Activated T-cell treated with anti-CD3 and anti-CD28 coated beads for 24 hours (primary cell): ENCODE measurements around the gene SFMBT2.

Experiments used
- DNase-seq: peaks from one replicate; pipeline ENCODE4 v3.0.0-alpha.2; 2020; ENCODE audit warnings: low read depth

The SFMBT2 gene

DNA sequence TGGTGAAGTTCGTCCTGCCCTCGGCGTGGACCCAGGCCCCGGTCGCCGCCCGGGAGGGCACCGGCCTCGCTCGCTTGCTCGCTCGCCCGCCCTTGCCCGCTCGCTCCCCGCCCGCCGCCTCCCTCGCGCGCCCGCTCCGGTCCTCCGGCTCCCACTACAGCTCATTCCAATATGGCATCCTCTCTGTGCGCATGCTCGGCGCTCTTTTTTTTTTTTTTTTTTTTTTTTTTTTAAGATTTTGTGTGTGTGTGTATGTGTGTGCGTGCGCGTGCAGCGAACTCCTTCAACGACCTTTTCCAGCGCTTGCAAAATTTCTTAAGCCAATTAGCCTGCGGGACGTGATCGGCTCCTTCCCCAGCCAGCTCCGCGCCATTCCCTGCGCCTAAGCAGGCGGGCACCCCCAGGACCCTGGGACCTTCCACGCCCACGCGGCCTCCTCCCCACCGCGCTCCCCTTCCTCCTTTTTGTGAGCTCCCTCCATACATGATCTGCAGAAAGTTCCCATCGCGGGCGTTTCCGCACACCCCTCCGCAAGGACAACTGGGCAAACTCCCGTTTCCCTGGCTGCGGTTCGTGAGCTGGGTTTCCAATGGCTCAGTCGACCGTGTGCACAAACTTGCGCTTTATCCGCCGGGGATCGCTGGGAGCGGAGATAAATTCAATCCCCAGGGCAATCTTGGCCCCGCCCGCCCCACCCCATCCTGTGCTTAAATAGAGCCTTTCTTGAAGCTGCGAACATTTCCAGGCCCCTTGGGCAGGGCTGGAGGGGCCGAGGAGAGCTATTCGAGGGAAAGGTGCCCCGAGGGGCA lies at the start of gene SFMBT2:
TSS of gene SFMBT2 (minus strand) at position 173 of the 809 bp plus-strand sequence. CDS start 29,136 bp downstream, outside the sequence.
- DNase-seq = no peak

DNA sequence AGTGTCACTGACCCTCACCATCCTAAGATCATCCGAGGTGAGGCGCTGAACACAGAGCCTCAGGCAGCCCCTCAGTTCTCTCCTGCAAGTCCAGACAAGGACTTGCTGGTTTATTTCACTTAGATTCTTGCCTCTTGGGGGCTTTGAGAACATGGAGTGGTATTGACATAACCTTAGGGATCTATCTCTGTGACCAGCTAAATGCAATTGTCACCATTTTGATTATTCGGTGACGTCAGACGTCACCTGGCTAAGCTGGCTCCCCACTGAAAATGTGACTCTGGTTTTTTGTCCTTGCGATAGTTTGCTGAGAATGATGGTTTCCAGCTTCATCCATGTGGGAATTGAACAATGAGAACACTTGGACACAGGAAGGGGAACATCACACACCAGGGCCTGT lies 49.2 kb upstream of the SFMBT2 start:
- DNase-seq = no peak

DNA sequence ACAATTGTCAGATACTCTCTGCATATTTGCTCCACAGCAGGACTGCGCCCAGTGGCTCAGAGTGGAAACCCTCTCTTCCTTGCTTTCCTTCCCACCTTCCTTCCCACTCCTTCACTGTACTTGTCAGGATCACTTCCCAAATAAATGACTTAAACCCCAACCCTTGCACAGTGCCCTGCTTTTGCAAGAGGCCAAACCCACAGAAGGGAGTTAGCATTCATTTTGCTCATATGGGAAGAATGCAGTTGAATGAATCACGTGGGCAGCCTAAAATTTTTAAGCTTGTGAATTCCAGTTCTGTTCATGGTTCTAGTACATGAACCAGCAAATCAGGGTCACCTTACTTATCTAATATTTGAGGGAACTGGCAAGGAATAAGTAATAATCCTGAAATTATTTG lies 47.7 kb upstream of the SFMBT2 start:
- no peak for DNase-seq

DNA sequence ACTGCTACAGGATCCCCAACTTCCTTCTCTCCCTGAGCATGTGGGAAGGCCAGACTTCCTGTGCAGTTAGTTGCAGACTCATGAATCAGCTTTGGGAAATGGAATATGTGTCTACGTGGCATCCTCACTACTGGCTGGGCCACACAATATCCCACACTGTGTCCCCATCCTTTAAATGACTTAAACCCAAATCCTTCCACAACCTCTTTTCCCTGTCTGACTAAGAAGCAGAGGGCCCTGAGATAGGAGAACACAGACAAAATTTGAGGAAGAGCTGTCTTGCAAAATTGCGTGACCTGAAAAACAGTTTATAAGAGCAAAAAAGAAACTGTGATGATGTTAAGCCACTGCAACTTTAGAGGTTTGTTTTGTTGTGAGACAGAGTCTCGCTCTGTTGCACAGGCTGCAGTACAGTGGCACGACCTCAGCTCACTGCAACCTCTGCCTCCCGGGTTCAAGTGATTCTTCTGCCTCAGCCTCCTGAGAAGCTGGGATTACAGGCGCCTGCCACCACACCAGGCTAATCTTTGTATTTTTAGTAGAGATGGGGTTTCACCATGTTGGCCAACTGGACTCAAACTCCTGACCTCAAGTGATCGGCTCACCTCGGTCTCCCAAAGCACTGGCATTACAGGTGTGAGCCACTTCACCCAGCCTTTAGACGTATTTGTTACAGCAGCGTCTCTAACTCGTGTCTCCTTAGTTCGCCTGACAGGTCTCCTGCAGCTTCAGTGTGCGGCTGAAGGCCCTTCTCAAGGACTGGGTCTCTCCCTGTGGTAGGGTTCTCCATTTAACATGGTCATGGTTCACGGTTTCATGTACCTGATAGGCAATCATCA lies 46.9 kb upstream of the SFMBT2 start:
- no peak for DNase-seq

DNA sequence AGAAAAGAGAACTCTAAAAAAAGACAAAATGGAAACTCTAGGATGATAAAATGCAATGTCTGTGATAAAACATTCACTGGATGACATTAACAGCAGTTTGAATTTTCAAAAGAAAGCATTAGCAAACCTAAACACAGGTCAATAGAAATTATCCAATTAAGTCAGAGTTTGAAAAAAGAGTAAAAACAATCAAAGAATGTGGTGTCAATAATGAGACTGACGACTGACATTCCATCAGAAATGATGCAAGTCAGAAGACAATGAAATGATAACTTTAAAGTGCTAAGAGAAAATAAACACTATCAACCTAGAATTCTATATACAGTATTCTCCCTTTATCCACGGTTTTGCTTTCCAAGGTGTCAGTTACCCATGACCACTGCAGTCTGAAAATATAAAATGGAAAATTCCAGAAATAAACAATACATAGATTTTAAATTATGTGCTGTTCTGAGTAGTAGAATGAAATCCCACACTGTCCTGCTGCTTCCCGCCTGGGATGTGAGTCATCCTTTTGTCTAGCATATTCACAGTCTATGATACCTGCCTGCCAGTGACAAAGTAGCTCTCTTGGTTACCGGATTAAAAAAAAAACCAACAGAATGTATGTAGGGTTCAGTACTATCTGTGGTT lies 38.3 kb upstream of the SFMBT2 start:
- DNase-seq = no peak

DNA sequence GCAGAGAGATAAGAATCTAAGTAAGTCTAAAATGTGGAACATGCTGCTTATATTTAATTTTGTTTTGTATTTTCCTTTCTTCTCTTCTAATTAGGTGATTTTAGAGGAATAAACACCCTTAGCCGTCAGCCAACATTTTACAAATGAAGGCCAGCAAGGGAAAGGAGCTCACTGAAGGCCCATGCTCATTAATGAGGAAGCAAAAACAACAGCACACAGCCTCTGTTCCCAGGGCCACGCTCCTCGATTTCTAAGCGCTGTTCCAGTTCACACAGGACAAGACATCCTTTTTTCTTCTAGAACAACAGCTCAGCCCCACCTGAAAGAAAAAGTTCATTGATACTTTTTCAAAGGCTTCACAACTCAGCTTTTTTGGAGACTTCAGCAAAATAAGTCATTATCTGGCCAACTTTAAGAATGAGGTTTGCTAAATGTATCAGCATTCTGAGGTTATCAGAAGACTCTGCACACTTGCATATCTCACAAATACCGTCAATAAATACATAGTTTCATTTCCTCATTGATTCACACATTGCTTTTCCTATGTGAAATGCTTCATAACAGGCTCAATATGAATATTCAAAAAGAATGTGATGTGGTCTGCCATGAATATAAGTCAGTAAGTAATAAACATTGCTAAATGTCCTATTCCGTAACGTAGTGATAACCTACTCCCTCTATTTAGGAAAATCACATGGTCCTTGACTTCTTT lies 34.8 kb upstream of the SFMBT2 start:
- DNase-seq = no peak

DNA sequence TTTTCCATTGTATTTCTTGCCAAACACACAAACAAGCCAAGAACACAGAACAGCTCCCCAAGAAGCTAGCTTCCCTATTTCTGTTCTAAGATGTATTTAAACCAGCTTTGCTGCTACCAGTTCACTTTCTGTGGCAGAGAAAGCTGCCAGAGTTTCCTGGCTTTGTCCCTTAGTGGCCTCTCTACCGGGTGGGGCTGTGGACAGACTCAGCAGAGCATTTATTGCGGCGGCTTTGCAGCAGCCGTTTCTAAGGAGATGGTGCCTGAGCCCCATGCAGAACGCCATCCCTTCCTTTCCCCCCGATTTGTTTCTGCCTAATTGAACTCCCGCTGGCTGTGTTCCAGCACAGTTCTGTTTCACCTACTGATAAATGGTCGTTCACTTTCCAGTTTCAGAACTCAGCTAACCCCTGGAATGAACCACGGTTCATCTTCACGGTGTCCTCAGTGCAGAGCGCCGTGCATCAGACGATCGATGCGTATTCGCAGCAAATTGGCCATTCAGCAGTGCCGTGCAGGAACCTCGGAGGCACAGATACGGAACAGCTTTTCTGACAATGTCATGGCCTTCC lies 33.8 kb upstream of the SFMBT2 start:
- no peak for DNase-seq

DNA sequence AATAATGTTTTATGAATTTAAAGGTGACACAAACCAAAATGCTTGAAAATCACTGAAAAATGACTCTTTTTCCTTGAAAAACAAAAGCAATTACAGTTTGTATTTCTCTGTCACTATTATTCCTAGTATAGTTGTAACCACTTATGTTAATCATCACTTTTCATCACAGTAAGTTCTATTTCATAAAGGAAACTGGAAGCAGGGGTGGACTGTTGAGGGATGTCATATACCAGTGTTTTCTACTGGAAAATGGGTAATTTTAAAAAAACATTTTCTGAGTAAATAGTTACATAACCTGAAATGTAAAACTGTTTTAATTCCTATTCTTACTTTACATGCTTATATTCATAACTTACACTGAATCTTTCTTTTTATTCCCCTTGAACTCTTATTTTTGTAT lies 32.2 kb upstream of the SFMBT2 start:
- no peak for DNase-seq

DNA sequence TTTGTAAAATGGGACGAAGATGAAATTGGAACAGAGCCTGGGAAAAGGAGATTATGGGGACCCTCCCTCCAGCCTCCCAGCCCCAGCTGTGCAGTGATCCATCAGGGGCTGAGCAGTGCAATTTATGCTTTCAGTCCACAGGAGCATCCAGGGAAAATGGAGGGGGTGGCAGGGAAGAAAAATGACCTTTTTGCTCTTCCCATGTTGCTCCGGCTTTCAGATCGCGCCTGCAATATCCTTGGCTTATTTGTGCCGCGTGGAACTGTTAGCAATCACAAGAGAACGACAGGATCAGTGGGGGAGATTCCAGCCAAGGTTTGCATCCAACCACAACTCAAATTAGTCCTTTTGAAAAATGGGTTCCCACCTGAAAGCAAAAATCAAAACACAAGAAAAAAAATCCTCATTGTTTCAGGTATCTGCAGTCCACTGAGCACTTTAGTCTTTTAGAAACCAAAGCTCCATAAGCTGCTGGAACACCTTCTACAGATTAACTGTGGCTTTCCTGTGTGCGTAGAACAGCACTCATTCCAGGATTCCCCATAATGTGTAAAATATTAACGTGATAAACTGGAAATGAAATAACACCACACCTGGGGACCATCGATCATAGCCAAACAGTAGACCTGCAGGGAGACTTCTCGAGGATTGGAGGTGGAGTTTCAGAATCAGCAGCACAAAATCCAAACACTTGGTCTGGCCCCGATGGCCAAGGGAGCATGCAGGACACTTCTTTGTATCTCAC lies 30.7 kb upstream of the SFMBT2 start:
- no peak for DNase-seq

DNA sequence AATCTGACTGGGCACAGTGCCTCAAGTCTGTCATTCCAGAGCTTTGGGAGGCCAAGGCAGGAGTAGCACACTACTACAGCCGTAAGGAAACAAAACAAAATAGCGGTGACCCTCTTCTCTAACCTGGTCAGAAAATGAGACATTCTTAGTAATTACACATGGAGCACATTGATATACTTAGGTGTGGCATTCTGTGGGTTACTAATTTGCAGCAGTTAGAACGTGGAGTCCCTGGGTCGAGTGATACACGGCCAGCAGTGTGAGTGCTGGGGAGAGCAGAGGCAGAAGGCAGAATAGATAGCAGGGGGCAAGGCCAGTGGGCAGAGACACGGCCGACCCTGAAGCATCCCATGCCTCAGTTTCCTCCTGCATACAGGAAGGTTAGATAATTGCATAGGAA lies 28.9 kb upstream of the SFMBT2 start:
- DNase-seq = no peak

DNA sequence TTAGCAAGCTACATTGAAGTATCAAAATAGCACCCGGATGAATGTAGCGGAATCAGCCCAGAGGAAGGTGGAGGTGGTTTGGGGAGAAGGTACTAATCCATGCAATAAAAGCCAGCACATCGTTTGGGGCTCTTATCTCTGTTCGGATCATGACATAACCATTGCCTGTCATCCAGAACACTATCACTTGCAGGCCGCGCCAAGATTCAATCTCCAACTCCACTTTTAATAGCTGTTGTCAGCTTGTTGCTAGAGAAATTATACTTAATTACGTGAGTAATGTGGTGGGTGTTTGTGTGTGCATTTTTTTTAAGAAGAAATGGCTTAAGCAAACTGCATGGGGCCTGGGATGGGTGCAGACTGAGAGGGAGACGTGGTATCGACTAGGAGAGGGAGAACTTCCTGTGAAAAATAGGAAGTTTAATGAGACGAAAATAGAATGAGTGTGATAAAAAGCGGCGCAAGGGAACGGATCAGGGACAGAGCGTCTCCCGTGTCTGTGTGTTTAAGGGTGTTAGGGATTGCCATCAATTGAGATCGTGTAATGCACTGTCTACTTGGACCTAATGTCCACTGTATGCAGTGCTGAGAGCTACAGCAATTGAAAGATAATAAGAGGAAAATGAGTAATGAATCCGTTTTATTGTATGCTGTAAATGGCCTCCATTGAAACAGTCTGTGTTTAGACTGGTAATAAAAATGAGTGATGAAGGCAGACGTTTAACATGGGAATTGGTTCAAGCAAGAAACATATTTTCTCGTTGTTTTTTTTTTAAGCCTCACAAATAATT lies 27.6 kb upstream of the SFMBT2 start:
- DNase-seq = no peak

DNA sequence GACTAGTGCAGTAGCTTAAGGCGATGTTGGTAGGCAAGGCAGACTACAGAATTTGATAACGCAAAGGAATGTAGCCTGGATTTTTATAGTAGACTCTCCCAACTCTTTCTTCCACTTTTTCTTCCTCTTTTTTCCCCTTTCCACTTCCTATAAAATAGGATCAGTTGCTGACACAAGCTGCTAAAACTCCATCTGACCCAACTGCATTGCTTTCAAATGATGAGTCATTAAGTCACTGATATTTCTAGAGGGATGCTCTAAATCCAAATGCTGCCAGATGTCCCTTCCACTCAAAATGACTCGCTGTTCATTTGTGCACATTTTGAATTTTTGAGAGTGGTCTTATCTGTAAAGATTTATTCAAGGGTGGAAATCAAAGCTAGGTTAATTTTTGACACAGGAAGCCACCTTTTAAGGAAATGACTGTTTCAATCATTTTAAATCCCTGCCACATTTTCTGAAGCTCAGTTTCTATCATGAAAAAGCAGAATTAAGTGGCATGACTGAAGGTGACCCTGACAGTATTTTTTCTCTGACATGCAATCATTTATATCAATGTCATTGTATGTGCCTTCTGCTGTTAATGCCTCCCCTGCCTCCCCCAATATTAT lies 25.8 kb upstream of the SFMBT2 start:
- no peak for DNase-seq

DNA sequence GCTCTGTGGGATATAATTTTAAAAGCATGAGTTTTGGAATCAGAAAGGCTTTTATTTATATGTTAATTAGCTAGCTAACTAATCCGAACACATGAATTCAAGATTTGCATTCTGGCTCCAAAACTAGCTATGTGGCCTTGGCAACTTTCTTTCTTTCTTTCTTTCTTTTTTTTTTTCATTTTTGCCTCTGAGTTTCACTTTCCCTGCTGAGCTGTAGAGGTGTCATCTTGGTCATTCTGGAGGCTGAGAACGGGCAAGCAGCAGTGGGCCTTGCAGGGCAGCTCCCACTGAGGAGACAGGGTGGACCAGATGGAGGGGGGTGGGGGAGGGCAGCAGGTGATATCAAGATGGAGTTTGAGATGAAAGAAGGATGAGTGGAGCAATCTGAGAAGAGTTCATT lies 24.8 kb upstream of the SFMBT2 start:
- no peak for DNase-seq

DNA sequence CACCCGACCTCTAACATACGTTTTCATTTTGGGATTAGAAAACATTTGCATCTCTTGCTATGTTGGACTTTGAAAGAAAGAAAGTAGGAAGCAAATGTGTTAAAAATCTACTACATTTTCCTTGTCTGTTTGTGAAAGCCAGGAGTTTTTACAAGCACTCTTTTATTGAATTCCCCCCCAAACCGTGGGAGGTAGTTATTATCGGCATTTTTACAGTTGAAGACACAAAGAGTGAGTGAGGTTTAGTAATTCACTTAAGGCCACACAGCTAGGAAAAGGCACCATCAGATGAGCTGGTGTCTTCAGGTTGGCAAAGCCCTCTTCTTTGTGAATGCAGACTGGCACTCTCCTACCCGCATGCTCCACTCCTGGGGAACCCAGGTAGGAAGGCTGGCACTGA lies 23.5 kb upstream of the SFMBT2 start:
- no peak for DNase-seq

DNA sequence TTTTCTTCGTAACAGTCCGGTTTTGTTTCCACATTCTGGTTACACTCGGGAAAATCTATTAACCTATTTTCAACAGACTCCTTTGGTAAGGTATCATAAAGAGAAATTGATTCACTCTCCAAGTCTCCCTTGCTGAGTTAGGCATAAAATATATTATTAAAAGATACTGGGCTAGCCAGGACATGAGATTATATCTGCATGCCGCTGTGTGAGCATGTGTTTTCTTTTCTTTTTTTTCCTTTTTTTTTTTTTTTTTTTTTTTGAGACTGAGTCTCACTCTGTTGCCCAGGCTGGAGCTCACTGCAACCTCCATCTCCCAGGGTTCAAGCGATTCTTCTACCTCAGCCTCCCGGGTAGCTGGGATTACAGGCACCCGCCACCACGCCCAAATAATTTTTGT lies 23.0 kb upstream of the SFMBT2 start:
- no peak for DNase-seq

DNA sequence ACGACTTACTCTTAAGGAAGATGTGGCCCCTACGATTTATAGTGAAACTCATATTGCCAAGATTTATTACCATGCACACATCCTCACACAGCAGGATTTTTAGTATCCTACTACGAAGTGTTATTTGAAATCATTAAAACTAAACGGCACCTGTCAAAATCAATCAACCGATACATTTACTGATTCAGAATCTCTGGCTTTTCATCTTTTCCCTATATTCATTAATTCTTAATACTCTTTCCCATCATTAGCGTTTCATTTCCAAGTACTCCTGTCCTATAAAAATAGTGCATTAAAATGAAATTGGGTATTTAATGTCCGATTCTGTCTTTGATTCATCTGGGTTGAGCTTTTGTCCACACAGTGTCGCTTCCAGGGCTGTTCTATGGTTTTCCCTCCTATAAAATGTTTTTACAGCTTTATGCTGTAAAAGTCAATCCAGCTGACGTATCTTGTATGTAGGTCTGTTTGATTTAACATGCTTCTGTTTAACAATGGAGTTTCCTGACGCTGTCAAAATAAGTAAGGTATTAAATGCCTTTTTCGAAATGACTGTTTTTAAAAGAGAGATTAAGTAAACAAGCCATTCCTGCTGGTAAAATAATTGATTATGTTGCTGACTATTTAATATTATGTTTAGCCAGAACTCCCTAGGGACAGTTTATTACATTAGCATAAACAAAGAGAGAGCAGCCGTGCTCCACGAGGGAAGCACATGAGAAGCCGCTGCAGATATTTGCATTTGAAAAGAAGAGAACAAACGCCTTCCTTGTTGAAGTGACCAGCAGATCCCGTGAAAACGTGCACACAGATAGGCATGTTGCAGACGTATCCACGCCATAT lies 22.3 kb upstream of the SFMBT2 start:
- DNase-seq = no peak

DNA sequence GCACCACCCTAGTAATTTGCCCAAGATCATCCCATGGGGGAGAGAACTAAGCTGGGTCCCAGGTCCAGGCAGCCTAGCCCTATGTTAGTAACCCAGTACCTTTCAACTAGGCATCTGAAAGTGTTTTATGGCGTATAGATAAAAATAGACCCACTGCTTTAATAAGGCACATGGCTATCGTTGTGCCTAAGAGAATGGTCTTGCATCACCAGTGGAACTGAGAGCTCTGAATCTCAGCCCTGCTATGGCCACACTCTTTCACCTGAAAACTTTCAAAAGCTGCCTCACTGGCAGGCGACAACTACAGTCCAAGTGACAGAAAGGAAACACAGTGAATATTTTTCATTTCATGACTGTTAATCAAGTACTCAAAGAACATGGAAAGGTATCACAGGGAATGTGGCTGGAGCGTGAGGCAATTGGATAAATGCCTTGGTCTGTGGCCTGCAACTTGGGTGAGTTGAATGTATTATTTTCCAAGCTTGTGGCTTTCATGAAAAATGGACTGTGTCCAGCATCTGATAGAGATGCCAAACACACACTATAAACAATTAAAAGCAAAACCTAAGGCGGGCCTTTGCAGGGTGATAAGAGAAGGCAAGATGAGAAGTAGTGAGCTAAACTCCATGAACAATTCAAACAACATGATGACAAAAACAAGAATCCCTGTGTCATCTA lies 18.0 kb upstream of the SFMBT2 start:
- DNase-seq = no peak

DNA sequence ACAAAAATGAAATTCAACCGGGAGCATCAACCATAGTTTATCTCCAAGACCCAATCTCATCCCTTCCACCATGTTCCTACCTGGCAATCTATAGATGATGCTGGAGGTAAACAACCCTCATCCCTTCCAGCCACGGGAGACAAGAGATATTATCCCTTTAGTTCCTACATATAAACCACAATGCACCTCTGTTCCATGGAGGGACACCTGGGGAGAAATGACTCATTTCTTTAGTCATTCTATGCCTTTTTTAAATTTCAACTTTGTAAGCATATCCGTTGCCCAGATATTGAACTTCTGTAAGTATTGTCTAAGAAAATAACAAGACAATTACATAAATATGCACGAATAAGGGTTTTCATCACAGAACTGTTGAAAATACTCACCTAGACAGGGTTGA lies 15.5 kb upstream of the SFMBT2 start:
- DNase-seq = no peak
